Coronary artery (tissue), 2 donors: Measurements from ENCODE around the gene SLC1A5.

ENCODE experiments used
- DNase-seq: peaks from one replicate; pipeline ENCODE4 v3.0.0-alpha.2; 2017; ENCODE audit warnings: low spot score
- H3K27ac ChIP-seq, 2 donors: fragments of 200-600 bp; sonication (generic); one replicate each; pipeline ENCODE4 v1.5.1; 2016 to 2019
- H3K4me3 ChIP-seq: fragments of 200-600 bp; sonication (generic); 2 replicates; pipeline ENCODE4 v1.5.1; 2016; ENCODE audit warnings: mild to moderate bottlenecking, moderate library complexity
- CTCF ChIP-seq: fragments of 200-600 bp; sonication (generic); IDR thresholded peaks from one replicate; pipeline ENCODE4 v1.5.1; 2019; ENCODE audit warnings: antibody characterized with exemption

SLC1A5 gene

GRCh38 chr19:46797881-46798280 is 9.5 kb upstream of the SLC1A5 start:
- no peak for DNase-seq
- Histone ChIP-seq H3K4me3 (no peak overlapping the region), H3K27ac (no peak overlapping the region)
- TF ChIP-seq CTCF, result no peak

GRCh38 chr19:46791944-46792343 is 3.5 kb upstream of the SLC1A5 start:
- TF ChIP-seq CTCF, result no peak
- Histone ChIP-seq H3K4me3 (no peak overlapping the region), H3K27ac (no peak overlapping the region)
- no peak for DNase-seq

- no peak for TF ChIP-seq CTCF
- H3K27ac ChIP-seq, result no peak overlapping the region
These were observed 977 bp upstream of the SLC1A5 start for GRCh38 chr19:46789371-46789770.

GRCh38 chr19:46788968-46789338 is 559 bp upstream of the SLC1A5 start:
- no peak for TF ChIP-seq CTCF
- peak overlapping the region in 1 of 2 donors; percentile 94 for H3K27ac ChIP-seq
- peak overlapping the region; percentile 91 for H3K4me3 ChIP-seq
- no peak for DNase-seq

More at GRCh38 chr19:46789371-46789770, 977 bp upstream of the SLC1A5 start:
- DNase-seq, result no peak
- no peak overlapping the region for H3K4me3 ChIP-seq

- peak overlapping the region; percentile 94 to 95 for H3K27ac ChIP-seq
- H3K4me3 ChIP-seq, result peak overlapping the region; percentile 91
- TF ChIP-seq CTCF, result no peak
- DNase-seq, result peak; percentile 87
These were observed 798 bp downstream of the SLC1A5 start for GRCh38 chr19:46787331-46788261.

- TF ChIP-seq CTCF, result no peak
- Histone ChIP-seq H3K4me3 (peak overlapping the region; percentile 91), H3K27ac (peak overlapping the region; percentile 94 to 95)
- DNase-seq, result no peak
These were observed 1.4 kb downstream of the SLC1A5 start for GRCh38 chr19:46787040-46787330.
